K562 (cell line): ENCODE data around the gene RPS27. TPM values are rescaled to one million over a fixed set of nuclear protein-coding genes. Genes with fewer than 3 reads are reported as not detected.

Source experiments
- CTBP1 ChIP-seq: fragments of 450-650 bp; IDR thresholded peaks from 2 replicates; pipeline ENCODE4 v1.6.1; 2016; ENCODE audit warnings: borderline replicate concordance
- DACH1 ChIP-seq: fragments of 450-650 bp; IDR thresholded peaks from 2 replicates; pipeline ENCODE4 v1.6.1; 2018; ENCODE audit not compliant: partially characterized antibody
- DNMT1 ChIP-seq: fragments of 450-650 bp; IDR thresholded peaks from 2 replicates; pipeline ENCODE4 v1.6.1; 2016; ENCODE audit warnings: antibody characterized with exemption, mild to moderate bottlenecking
- ETV5 ChIP-seq: sonication (generic); formaldehyde crosslinking; IDR thresholded peaks from 2 replicates; pipeline ENCODE4 v1.4.0; 2020; ENCODE audit warnings: low read depth, mild to moderate bottlenecking, missing genetic modification reagents
- FOXK2 ChIP-seq, 2 experiments: fragments of 450-650 bp; IDR thresholded peaks in 1 of 2; conservative IDR thresholded peaks in 1 of 2; 2 replicates each; pipeline ENCODE4 v1.6.1; 2016; ENCODE audit warnings: low read depth in 2 of 2, mild to moderate bottlenecking in 1 of 2
- GTF2E2 ChIP-seq: fragments of 200-800 bp; sonication (Bioruptor generic); IDR thresholded peaks from 2 replicates; pipeline ENCODE4 v1.6.1; 2016; ENCODE audit warnings: missing genetic modification characterization, missing compliant biosample characterization
- HMGN3 ChIP-seq: IDR thresholded peaks from 2 replicates; pipeline ENCODE4 v1.6.1; 2011; ENCODE audit warnings: borderline replicate concordance, low read depth, mild to moderate bottlenecking, mixed read lengths, low read length; ENCODE audit not compliant: insufficient read length; ENCODE audit errors: extremely low read depth
- MCM5 ChIP-seq: fragments of 450-650 bp; IDR thresholded peaks from 2 replicates; pipeline ENCODE4 v1.6.1; 2016; ENCODE audit warnings: low read depth
- MLLT1 ChIP-seq, 2 experiments: fragments of 450-650 bp; IDR thresholded peaks; 2 replicates each; pipeline ENCODE4 v1.6.1; 2016
- POLR2AphosphoS5 ChIP-seq: IDR thresholded peaks from 2 replicates; pipeline ENCODE4 v1.6.1; 2011; ENCODE audit warnings: mild to moderate bottlenecking, low read depth, low read length, moderate library complexity; ENCODE audit not compliant: control insufficient read depth, insufficient read depth
- PRPF4 ChIP-seq: fragments of 200-400 bp; formaldehyde crosslinking; IDR thresholded peaks from one replicate; pipeline ENCODE4 v1.6.1; 2017; ENCODE audit warnings: low read length, low read depth, mild to moderate bottlenecking; ENCODE audit not compliant: insufficient read depth, poor library complexity, severe bottlenecking
- PTRF ChIP-seq: fragments of 450-650 bp; IDR thresholded peaks from 2 replicates; pipeline ENCODE4 v1.6.1; 2016; ENCODE audit warnings: mild to moderate bottlenecking, missing genetic modification characterization, missing compliant biosample characterization
- RNF219 ChIP-seq: fragments of 250-450 bp; sonication (Bioruptor Pico); IDR thresholded peaks from 2 replicates; pipeline ENCODE4 v1.5.0; 2022; ENCODE audit warnings: mild to moderate bottlenecking
- SMAD2 ChIP-seq: fragments of 150-350 bp; IDR thresholded peaks from 2 replicates; pipeline ENCODE4 v1.6.1; 2014; ENCODE audit warnings: low read depth, mild to moderate bottlenecking, low read length
- TAF15 ChIP-seq: fragments of 200-400 bp; formaldehyde crosslinking; IDR thresholded peaks from 2 replicates; pipeline ENCODE4 v1.6.1; 2017; ENCODE audit warnings: mild to moderate bottlenecking, low read depth, low read length, moderate library complexity
- TCF3 ChIP-seq: sonication (generic); formaldehyde crosslinking; IDR thresholded peaks from 2 replicates; pipeline ENCODE4 v1.4.0; 2020; ENCODE audit warnings: mild to moderate bottlenecking, missing genetic modification reagents
- TCF7L2 ChIP-seq: fragments of 150-350 bp; IDR thresholded peaks from 2 replicates; pipeline ENCODE4 v1.6.1; 2016; ENCODE audit warnings: low read depth, mild to moderate bottlenecking, low read length, moderate library complexity
- ZC3H11A ChIP-seq: IDR thresholded peaks from 2 replicates; pipeline ENCODE4 v1.6.1; 2012; ENCODE audit warnings: low read depth, low read length, improper control_type of control experiment
- ZNF316 ChIP-seq: fragments of 450-650 bp; IDR thresholded peaks from 2 replicates; pipeline ENCODE4 v1.6.1; 2016
- ZNF644 ChIP-seq: fragments of 200-800 bp; sonication (Bioruptor generic); IDR thresholded peaks from 2 replicates; pipeline ENCODE4 v1.6.1; 2016; ENCODE audit warnings: low read depth, missing genetic modification characterization, missing compliant biosample characterization
- ZNF668 ChIP-seq: fragments of 250-450 bp; sonication (Bioruptor Pico); IDR thresholded peaks from 2 replicates; pipeline ENCODE4 v1.8.0; 2022; ENCODE audit warnings: mild to moderate bottlenecking, inconsistent platforms
- polyA plus RNA-seq, 8 experiments: library from polyadenylated mRNA; depleted of rRNA in 4 of 8; stranded (reverse) in 5 of 8; unstranded in 3 of 8; fragments of >200 nt; fragmentation: Nextera tagmentation in 2 of 8; fragmentation: Illumina TruSeq in 1 of 8; extraction: Ambion mirVana in 2 of 8; extraction: Trizol in 1 of 8; gene quantifications; 2 replicates each; pipeline versions ENCODE4 v1.2.1 to v1.2.3, GENCODE V29; 2011 to 2014; ENCODE audit warnings: inconsistent platforms in 1 of 8, missing spikeins in 1 of 8
- total RNA-seq, 7 experiments: library from RNA; depleted of rRNA in 6 of 7; stranded (reverse); fragments of >200 nt in 6 of 7; fragmentation: Illumina TruSeq in 2 of 7; extraction: Trizol in 2 of 7; gene quantifications; 2 replicates each; pipeline versions ENCODE4 v1.2.1 to v1.2.3, GENCODE V29; 2011 to 2021; ENCODE audit warnings: low replicate concordance in 1 of 7
- TF ChIP-seq, protein P1 (sequence below): sonication (generic); formaldehyde crosslinking; IDR thresholded peaks from 2 replicates; pipeline ENCODE4 v1.9.0; 2022; ENCODE audit warnings: mild to moderate bottlenecking, missing genetic modification reagents
- TF ChIP-seq, protein P2 (sequence below): IDR thresholded peaks from 2 replicates; pipeline ENCODE4 v1.6.1; 2011; ENCODE audit warnings: borderline replicate concordance, low read depth, mild to moderate bottlenecking, moderate library complexity, low read length; ENCODE audit not compliant: insufficient read depth, poor library complexity, severe bottlenecking

Gene RPS27
- total and polyA plus RNA-seq, 9 of the 15 experiments (the other 6 are each of a cell fraction or from before 2014, with no cell fraction given): 2,091 to 9,377 (median 6,706) TPM

- TF ChIP-seq RNF219 (CRISPR knock-in tag) (no peak), PRPF4 (no peak), ZC3H11A (no peak), DACH1 (no peak), CTBP1 (peak; percentile 73), DNMT1 (no peak), GTF2E2 (tag) (no peak), ZNF644 (no peak), MCM5 (no peak), HMGN3 (peak; percentile 80), ETV5 (CRISPR knock-in tag) (peak; percentile 74), TAF15 (no peak), TCF3 (CRISPR knock-in tag) (no peak), SMAD2 (no peak), ZNF316 (no peak), TCF7L2 (no peak), FOXK2 (conservative IDR thresholded peaks at IDR 0.05 in 1 of 2, IDR thresholded peaks at IDR 0.05 in 1 of 2; ENCODE audit: low read depth in 2 of 2) (peak; percentile 95 to 98), MLLT1 (IDR thresholded peaks at IDR 0.05) (peak; percentile 81 to 91; a peak in 3 of 4 replicates), ZNF668 (CRISPR knock-in tag) (no peak), PTRF (tag) (no peak), POLR2AphosphoS5 (peak; percentile 55)
- TF ChIP-seq, protein P1, sequence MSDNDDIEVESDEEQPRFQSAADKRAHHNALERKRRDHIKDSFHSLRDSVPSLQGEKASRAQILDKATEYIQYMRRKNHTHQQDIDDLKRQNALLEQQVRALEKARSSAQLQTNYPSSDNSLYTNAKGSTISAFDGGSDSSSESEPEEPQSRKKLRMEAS (CRISPR knock-in tag): peak; percentile 88
- TF ChIP-seq, protein P2, sequence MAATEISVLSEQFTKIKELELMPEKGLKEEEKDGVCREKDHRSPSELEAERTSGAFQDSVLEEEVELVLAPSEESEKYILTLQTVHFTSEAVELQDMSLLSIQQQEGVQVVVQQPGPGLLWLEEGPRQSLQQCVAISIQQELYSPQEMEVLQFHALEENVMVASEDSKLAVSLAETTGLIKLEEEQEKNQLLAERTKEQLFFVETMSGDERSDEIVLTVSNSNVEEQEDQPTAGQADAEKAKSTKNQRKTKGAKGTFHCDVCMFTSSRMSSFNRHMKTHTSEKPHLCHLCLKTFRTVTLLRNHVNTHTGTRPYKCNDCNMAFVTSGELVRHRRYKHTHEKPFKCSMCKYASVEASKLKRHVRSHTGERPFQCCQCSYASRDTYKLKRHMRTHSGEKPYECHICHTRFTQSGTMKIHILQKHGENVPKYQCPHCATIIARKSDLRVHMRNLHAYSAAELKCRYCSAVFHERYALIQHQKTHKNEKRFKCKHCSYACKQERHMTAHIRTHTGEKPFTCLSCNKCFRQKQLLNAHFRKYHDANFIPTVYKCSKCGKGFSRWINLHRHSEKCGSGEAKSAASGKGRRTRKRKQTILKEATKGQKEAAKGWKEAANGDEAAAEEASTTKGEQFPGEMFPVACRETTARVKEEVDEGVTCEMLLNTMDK: peak; percentile 80
Measured at GRCh38 chr1:153967107-153967999, 23.2 kb upstream of the RPS27 start, which contains the start of gene CREB3L4 (continued).
